Measurements from ENCODE around the gene ZDHHC11B. TPM values are rescaled to one million over a fixed set of nuclear protein-coding genes. Genes with fewer than 3 reads are reported as not detected.

Gene ZDHHC11B
- total RNA-seq, 2 experiments from 2014 or later = 14.8 to 15.1 TPM

- H3K27ac ChIP-seq (ENCODE audit: low read depth in 1 of 2, low read length in 2 of 2) = no peak overlapping the region
- Mint-ChIP-seq H3K27ac (peak overlapping the region; percentile 12), H3K4me3 (no peak overlapping the region), H3K9me3 (no peaks in the 10 kb centered on the region), H3K27me3 (no peaks in the 10 kb centered on the region), H3K4me1 (ENCODE audit: low read depth) (peaks cover 17% of the 10 kb centered on the region), H3K36me3 (ENCODE audit: low read depth) (no peaks in the 10 kb centered on the region)
- H3K4me3 ChIP-seq (ENCODE audit: low read length) = no peak overlapping the region
- H3K27me3 ChIP-seq (ENCODE audit: control insufficient read depth in 1 of 2, insufficient read depth in 2 of 2, low read length in 2 of 2) = no peaks in the 10 kb centered on the region
- no peak for TF ChIP-seq CTCF (IDR thresholded peaks at IDR 0.05)
- no peaks in the 10 kb centered on the region for H3K36me3 ChIP-seq (ENCODE audit: insufficient read depth, low read length)
- H3K4me1 ChIP-seq (ENCODE audit: insufficient read depth, low read length) = peaks cover 28% of the 10 kb centered on the region
- DNase-seq (peak in 4 of 14 experiments; percentile 1 to 39 (median 8)), ATAC-seq (ENCODE audit: poor library complexity) (no peak)
- CTCF ChIA-PET = no interaction called here
- POLR2A ChIA-PET = no interaction called here
- H3K9me3 ChIP-seq (ENCODE audit: control insufficient read depth in 1 of 2, insufficient read depth in 1 of 2, low read length in 2 of 2) = no peaks in the 10 kb centered on the region
- intact Hi-C loops (cut with DNase I, micrococcal nuclease) = no loop called here
These were observed 22.4 kb downstream of the ZDHHC11B start for GRCh38 chr5:761854-762710.

- CTCF ChIA-PET = no interaction called here
These were observed 23.3 kb downstream of the ZDHHC11B start for GRCh38 chr5:761059-761771.

More at GRCh38 chr5:761059-761771, 23.3 kb downstream of the ZDHHC11B start:
- Mint-ChIP-seq H3K9me3 (no peaks in the 10 kb centered on the region), H3K36me3 (ENCODE audit: low read depth) (no peaks in the 10 kb centered on the region), H3K27me3 (no peaks in the 10 kb centered on the region), H3K27ac (no peak overlapping the region), H3K4me1 (ENCODE audit: low read depth) (peaks cover 21% of the 10 kb centered on the region), H3K4me3 (no peak overlapping the region)
- ATAC-seq (ENCODE audit: poor library complexity) (no peak), DNase-seq (peak in 5 of 14 experiments; percentile 1 to 36 (median 5))
- no peak overlapping the region for H3K27ac ChIP-seq (ENCODE audit: low read depth in 1 of 2, low read length in 2 of 2)
- no peak for TF ChIP-seq CTCF (IDR thresholded peaks at IDR 0.05)
- H3K9me3 ChIP-seq (ENCODE audit: control insufficient read depth in 1 of 2, insufficient read depth in 1 of 2, low read length in 2 of 2) = no peaks in the 10 kb centered on the region
- peaks cover 31% of the 10 kb centered on the region for H3K4me1 ChIP-seq (ENCODE audit: insufficient read depth, low read length)
- no peaks in the 10 kb centered on the region for H3K27me3 ChIP-seq (ENCODE audit: control insufficient read depth in 1 of 2, insufficient read depth in 2 of 2, low read length in 2 of 2)
- POLR2A ChIA-PET = no interaction called here
- no peak overlapping the region for H3K4me3 ChIP-seq (ENCODE audit: low read length)
- no peaks in the 10 kb centered on the region for H3K36me3 ChIP-seq (ENCODE audit: insufficient read depth, low read length)
- intact Hi-C loops (cut with DNase I, micrococcal nuclease) = no loop called here
